ENCODE measurements around the gene RAB44.
"Not testable (repeated sequence)": the region's sequence is repeated elsewhere in the genome, so short reads cannot be mapped to it uniquely, and the experiment has no call there.

The RAB44 gene

DNA sequence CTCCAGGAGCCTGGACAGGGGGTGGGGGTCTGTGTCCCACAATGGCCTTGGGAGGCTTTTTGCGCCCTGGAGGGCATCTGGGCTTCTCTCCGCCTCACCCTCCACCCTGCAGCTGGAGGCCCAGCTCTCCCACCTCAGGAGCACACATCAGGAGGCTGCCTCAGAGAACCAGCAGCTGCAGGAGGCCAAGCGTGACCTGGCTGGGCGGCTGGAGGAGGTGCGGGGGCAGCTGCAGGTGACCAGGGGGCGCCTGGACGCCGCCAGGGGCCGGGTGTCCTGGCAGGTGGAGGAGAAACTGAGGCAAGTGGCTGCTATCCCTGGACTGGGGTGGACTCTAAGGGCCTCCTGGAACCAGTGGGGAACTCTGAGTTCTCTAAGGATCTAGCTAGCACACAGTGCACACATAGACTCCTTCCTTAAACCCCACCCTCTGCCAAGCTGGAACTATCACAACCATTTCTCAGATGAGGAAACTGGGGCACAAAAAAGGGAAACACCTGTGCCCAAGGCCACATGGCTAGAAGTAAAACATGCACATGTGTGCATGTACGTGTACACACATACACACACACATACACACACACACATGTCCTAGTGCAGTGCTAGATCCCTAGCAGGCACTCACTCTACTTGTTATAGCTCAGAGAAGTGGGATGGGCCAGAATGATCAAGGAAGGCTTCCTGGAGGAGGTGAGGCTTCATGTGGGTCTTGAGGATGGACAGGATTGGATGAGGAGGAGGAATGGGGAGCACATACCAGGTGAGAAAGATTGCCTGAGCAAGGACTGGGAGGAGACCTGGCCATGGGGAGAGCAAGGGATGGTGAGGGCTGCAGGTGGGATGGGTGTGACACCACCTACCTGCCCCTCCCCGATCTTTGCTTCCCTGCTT lies 22.9 kb downstream of the RAB44 start:
- Histone ChIP-seq H3K27me3 (ENCODE audit: control insufficient read depth, insufficient read depth, low read length) (no peaks in the 10 kb centered on the region), H3K9me3 (ENCODE audit: control insufficient read depth, insufficient read depth, low read length) (no peaks in the 10 kb centered on the region), H3K4me3 (ENCODE audit: low read depth, low read length) (no peak overlapping the region), H3K4me1 (ENCODE audit: control insufficient read depth, insufficient read depth, low read length) (no peaks in the 10 kb centered on the region), H3K36me3 (ENCODE audit: control insufficient read depth, insufficient read depth, low read length) (no peaks in the 10 kb centered on the region), H3K9ac (ENCODE audit: low read depth, low read length) (no peak overlapping the region)

- Histone ChIP-seq H3K36me3 (ENCODE audit: control insufficient read depth, insufficient read depth, low read length) (no peaks in the 10 kb centered on the region), H3K4me1 (ENCODE audit: control insufficient read depth, insufficient read depth, low read length) (no peaks in the 10 kb centered on the region), H3K4me3 (ENCODE audit: low read depth, low read length) (no peak overlapping the region), H3K9ac (ENCODE audit: low read depth, low read length) (no peak overlapping the region), H3K27me3 (ENCODE audit: control insufficient read depth, insufficient read depth, low read length) (no peaks in the 10 kb centered on the region), H3K9me3 (ENCODE audit: control insufficient read depth, insufficient read depth, low read length) (no peaks in the 10 kb centered on the region)
Measured at GRCh38 chr6:36721369-36722140, 23.9 kb downstream of the RAB44 start.

- no peak overlapping the region for H3K4me3 ChIP-seq (ENCODE audit: low read depth, low read length)
- H3K4me1 ChIP-seq (ENCODE audit: control insufficient read depth, insufficient read depth, low read length), result no peaks in the 10 kb centered on the region
- H3K27me3 ChIP-seq (ENCODE audit: control insufficient read depth, insufficient read depth, low read length), result no peaks in the 10 kb centered on the region
- H3K36me3 ChIP-seq (ENCODE audit: control insufficient read depth, insufficient read depth, low read length), result no peaks in the 10 kb centered on the region
- H3K9me3 ChIP-seq (ENCODE audit: control insufficient read depth, insufficient read depth, low read length), result no peaks in the 10 kb centered on the region
- H3K9ac ChIP-seq (ENCODE audit: low read depth, low read length), result no peak overlapping the region
Measured at GRCh38 chr6:36722365-36722764, 24.7 kb downstream of the RAB44 start.

- no peaks in the 10 kb centered on the region for H3K27me3 ChIP-seq (ENCODE audit: control insufficient read depth, insufficient read depth, low read length)
- H3K9ac ChIP-seq (ENCODE audit: low read depth, low read length), result no peak overlapping the region
- H3K36me3 ChIP-seq (ENCODE audit: control insufficient read depth, insufficient read depth, low read length), result no peaks in the 10 kb centered on the region
- no peak overlapping the region for H3K4me3 ChIP-seq (ENCODE audit: low read depth, low read length)
- no peaks in the 10 kb centered on the region for H3K4me1 ChIP-seq (ENCODE audit: control insufficient read depth, insufficient read depth, low read length)
- H3K9me3 ChIP-seq (ENCODE audit: control insufficient read depth, insufficient read depth, low read length), result no peaks in the 10 kb centered on the region
Measured at GRCh38 chr6:36722879-36723278, 25.3 kb downstream of the RAB44 start.

- H3K4me3 ChIP-seq (ENCODE audit: low read depth, low read length); H3K4me1 ChIP-seq (ENCODE audit: control insufficient read depth, insufficient read depth, low read length): not testable (repeated sequence)
Measured at GRCh38 chr6:36723992-36724391, 26.4 kb downstream of the RAB44 start.

GRCh38 chr6:36724514-36725390 lies 27.1 kb downstream of the RAB44 start:
- H3K4me1 ChIP-seq (ENCODE audit: control insufficient read depth, insufficient read depth, low read length), result no peaks in the 10 kb centered on the region
- H3K36me3 ChIP-seq (ENCODE audit: control insufficient read depth, insufficient read depth, low read length), result no peaks in the 10 kb centered on the region
- no peaks in the 10 kb centered on the region for H3K9me3 ChIP-seq (ENCODE audit: control insufficient read depth, insufficient read depth, low read length)
- H3K27me3 ChIP-seq (ENCODE audit: control insufficient read depth, insufficient read depth, low read length), result no peaks in the 10 kb centered on the region
- no peak overlapping the region for H3K9ac ChIP-seq (ENCODE audit: low read depth, low read length)
- H3K4me3 ChIP-seq (ENCODE audit: low read depth, low read length), result no peak overlapping the region

More at GRCh38 chr6:36723992-36724391, 26.4 kb downstream of the RAB44 start:
- H3K9ac ChIP-seq (ENCODE audit: low read depth, low read length); H3K27me3 ChIP-seq (ENCODE audit: control insufficient read depth, insufficient read depth, low read length); H3K36me3 ChIP-seq (ENCODE audit: control insufficient read depth, insufficient read depth, low read length); H3K9me3 ChIP-seq (ENCODE audit: control insufficient read depth, insufficient read depth, low read length): not testable (repeated sequence)

GRCh38 chr6:36725581-36725980 lies 28.0 kb downstream of the RAB44 start:
- no peaks in the 10 kb centered on the region for H3K27me3 ChIP-seq (ENCODE audit: control insufficient read depth, insufficient read depth, low read length)
- H3K9me3 ChIP-seq (ENCODE audit: control insufficient read depth, insufficient read depth, low read length), result no peaks in the 10 kb centered on the region
- H3K36me3 ChIP-seq (ENCODE audit: control insufficient read depth, insufficient read depth, low read length), result no peaks in the 10 kb centered on the region
- no peaks in the 10 kb centered on the region for H3K4me1 ChIP-seq (ENCODE audit: control insufficient read depth, insufficient read depth, low read length)
- no peak overlapping the region for H3K4me3 ChIP-seq (ENCODE audit: low read depth, low read length)
- H3K9ac ChIP-seq (ENCODE audit: low read depth, low read length), result no peak overlapping the region

GRCh38 chr6:36727505-36728021 lies 29.9 kb downstream of the RAB44 start:
- H3K27me3 ChIP-seq (ENCODE audit: control insufficient read depth, insufficient read depth, low read length), result no peaks in the 10 kb centered on the region
- H3K36me3 ChIP-seq (ENCODE audit: control insufficient read depth, insufficient read depth, low read length), result no peaks in the 10 kb centered on the region
- peaks cover 5% of the 10 kb centered on the region for H3K4me1 ChIP-seq (ENCODE audit: control insufficient read depth, insufficient read depth, low read length)
- H3K9ac ChIP-seq (ENCODE audit: low read depth, low read length), result no peak overlapping the region
- no peak overlapping the region for H3K4me3 ChIP-seq (ENCODE audit: low read depth, low read length)
- H3K9me3 ChIP-seq (ENCODE audit: control insufficient read depth, insufficient read depth, low read length), result no peaks in the 10 kb centered on the region

DNA sequence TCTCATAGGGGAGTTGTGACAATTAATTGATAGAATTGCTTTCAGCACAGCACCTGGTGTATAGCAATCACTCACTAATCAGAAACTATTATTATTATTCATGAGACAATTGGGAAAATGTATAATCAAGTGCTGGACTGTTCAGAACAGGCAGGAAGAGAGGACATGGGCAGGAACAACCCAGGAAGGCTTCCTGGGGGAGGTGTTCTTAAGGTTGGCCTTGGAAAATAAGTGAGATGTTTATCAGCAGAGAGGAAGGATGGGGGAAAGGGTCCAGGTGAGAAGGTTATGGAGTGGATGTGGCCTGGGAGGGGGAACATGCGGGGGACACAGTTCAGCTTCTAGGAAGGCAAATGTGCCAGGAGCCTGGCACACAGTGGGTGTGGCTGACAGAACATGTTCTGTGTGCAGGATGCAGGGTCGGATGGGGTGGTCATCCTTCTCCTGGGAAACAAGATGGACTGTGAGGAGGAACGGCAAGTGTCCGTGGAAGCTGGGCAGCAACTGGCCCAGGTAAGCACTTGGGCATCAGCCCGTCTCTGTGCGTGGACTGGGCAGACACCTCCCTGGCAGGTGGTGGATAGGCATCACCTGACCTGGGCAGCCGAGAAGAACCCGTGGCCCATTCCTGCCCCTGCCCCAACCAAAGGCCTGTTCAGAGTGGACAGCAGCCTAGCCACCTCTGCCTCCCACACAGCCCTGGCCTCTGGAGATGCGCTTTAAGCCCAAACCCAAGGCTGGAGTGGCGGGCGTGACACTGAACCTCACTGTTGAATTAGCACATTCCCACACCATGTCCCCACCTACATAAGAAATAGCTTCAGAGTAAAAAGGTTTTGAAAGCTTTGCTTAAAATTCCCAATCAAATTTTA lies 30.9 kb downstream of the RAB44 start:
- Histone ChIP-seq H3K9ac (ENCODE audit: low read depth, low read length) (no peak overlapping the region), H3K36me3 (ENCODE audit: control insufficient read depth, insufficient read depth, low read length) (no peaks in the 10 kb centered on the region), H3K4me3 (ENCODE audit: low read depth, low read length) (no peak overlapping the region), H3K4me1 (ENCODE audit: control insufficient read depth, insufficient read depth, low read length) (peaks cover 5% of the 10 kb centered on the region), H3K9me3 (ENCODE audit: control insufficient read depth, insufficient read depth, low read length) (no peaks in the 10 kb centered on the region), H3K27me3 (ENCODE audit: control insufficient read depth, insufficient read depth, low read length) (no peaks in the 10 kb centered on the region)

DNA sequence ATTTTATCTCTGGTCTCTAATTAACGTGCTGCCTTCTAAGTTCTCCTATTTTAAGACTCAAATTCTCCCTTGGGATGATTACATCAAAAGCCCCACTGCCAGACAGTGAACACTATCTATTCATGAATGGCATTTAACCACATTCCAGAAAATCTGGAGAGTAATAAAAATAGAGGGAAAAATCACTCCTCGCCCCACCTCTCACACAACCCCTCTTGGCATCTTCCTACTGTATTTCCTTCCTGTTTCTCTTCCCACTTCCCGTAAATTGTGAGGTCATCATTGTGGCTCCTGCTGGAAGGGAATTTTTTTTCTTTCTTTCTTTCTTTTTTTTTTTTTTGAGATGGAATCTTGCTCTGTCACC lies 31.5 kb downstream of the RAB44 start:
- Histone ChIP-seq H3K4me3 (ENCODE audit: low read depth, low read length) (no peak overlapping the region), H3K4me1 (ENCODE audit: control insufficient read depth, insufficient read depth, low read length) (peaks cover 5% of the 10 kb centered on the region), H3K9ac (ENCODE audit: low read depth, low read length) (no peak overlapping the region), H3K9me3 (ENCODE audit: control insufficient read depth, insufficient read depth, low read length) (no peaks in the 10 kb centered on the region), H3K36me3 (ENCODE audit: control insufficient read depth, insufficient read depth, low read length) (no peaks in the 10 kb centered on the region), H3K27me3 (ENCODE audit: control insufficient read depth, insufficient read depth, low read length) (no peaks in the 10 kb centered on the region)

Data from iPS-15b (cell line).